PC-9 (cell line): ENCODE results near the gene EFEMP2.

ENCODE experiments used
- CTCF ChIP-seq: fragments of 200-600 bp; sonication (generic); conservative IDR thresholded peaks from 2 replicates; pipeline ENCODE4 v1.6.1; 2017; ENCODE audit warnings: mixed run types, antibody characterized with exemption, mild to moderate bottlenecking, moderate library complexity
- EZH2 ChIP-seq: fragments of 200-600 bp; sonication (generic); IDR thresholded peaks from 2 replicates; pipeline ENCODE4 v1.8.0; 2017; ENCODE audit warnings: antibody characterized with exemption, low read depth

DNA sequence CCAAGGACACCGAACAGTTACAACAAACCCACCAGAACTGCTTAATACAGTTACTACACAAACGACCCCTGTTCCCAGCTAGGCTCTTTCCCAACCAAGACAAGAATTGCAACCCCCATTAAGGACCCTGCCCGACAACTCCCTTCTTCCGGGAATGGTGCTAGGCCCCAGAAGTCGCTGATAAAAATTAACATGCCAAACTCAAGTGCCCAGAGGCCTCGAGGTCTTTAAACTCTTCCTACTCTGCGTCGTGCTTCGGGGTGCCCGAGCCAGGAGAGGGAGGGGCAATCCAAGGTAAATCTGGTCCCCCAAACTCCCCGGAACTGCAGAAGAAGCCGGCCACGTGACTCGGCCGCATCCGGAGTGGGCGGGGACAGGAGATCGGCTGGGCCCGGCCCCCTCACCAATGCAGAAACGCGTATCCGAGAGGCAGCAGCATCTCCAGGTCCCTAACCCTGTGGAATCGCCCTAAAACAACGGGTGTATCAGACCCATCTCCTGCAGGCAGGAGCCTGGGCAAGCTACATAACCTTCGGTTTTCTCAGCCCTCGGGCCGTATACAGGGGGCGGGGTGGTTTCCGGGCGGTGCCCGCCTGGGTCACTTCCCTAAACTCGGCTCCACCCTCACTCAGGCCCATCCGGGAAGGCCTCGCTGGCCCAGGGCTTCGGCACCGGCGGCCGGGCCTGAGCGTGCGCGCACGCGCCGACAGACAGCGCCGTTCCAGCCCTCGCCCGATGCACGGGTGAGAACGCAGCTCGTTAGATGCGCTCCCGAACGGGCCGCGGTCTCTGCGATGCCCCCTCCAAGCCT lies 15.7 kb downstream of the EFEMP2 start:
- TF ChIP-seq CTCF (no peak), EZH2 (no peak)
